Activated CD8-positive, alpha-beta memory T cell treated with anti-CD3 and anti-CD28 coated beads, Interleukin-2, amount 10 ng/mL, durations not matched to agents 7 days and 5 days (primary cell): Measurements from ENCODE around the gene DHX16. TPM values are rescaled to one million over a fixed set of nuclear protein-coding genes. Genes with fewer than 3 reads are reported as not detected.

Experiments used
- ATAC-seq: fragments of 150-1000 bp; cut with Tn5 transposase; one replicate; pipeline ENCODE4 v1.10.0; 2021; ENCODE audit warnings: moderate library complexity
- CTCF ChIA-PET: fragments of 350-600 bp; sonication (Branson Sonifier 250); formaldehyde crosslinking; loops from one replicate; lab custom pipeline; 2021; ENCODE audit warnings: antibody characterized with exemption; lab: Charles Lee
- DNase-seq: peaks from one replicate; pipeline ENCODE4 v3.0.0-alpha.2; 2020
- H3K27ac Mint-ChIP-seq: one replicate; pipeline ENCODE4 v1.8.0; 2021; ENCODE audit warnings: mild to moderate bottlenecking, mixed read lengths
- H3K27me3 Mint-ChIP-seq: one replicate; pipeline ENCODE4 v1.8.0; 2021; ENCODE audit warnings: mixed read lengths
- H3K36me3 Mint-ChIP-seq: one replicate; pipeline ENCODE4 v1.8.0; 2021; ENCODE audit warnings: mild to moderate bottlenecking, mixed read lengths
- H3K4me1 Mint-ChIP-seq: one replicate; pipeline ENCODE4 v1.8.0; 2021; ENCODE audit warnings: mixed read lengths
- H3K4me3 Mint-ChIP-seq: one replicate; pipeline ENCODE4 v1.8.0; 2021; ENCODE audit warnings: mild to moderate bottlenecking, moderate library complexity, mixed read lengths
- H3K9me3 Mint-ChIP-seq: one replicate; pipeline ENCODE4 v1.8.0; 2022; ENCODE audit warnings: low read depth, mixed read lengths
- total RNA-seq, 2 experiments: library from RNA; stranded (reverse); gene quantifications; one replicate each; pipeline ENCODE4 v1.2.3, GENCODE V29; 2021

The DHX16 gene
- total RNA-seq, 2 experiments from 2014 or later, result 39.5 to 49.6 TPM

GRCh38 chr6:30657454-30657853 lies 15.4 kb downstream of the DHX16 start:
- Mint-ChIP-seq H3K9me3 (no peaks in the 10 kb centered on the region), H3K4me3 (no peak overlapping the region), H3K27me3 (no peaks in the 10 kb centered on the region), H3K36me3 (peaks cover 44% of the 10 kb centered on the region), H3K4me1 (peaks cover 2% of the 10 kb centered on the region), H3K27ac (no peak overlapping the region)
- CTCF ChIA-PET, result interaction anchor here (1.3 to 1.8 kb wide), 2 partner anchors 15 to 64 kb away, joined by 3 to 10 read pairs; partner anchors contain the start of gene DHX16
- no peak for DNase-seq
- no peak for ATAC-seq

- CTCF ChIA-PET, result interaction anchor here (0.9 to 1.8 kb wide), 2 partner anchors 9 to 16 kb away, joined by 3 to 10 read pairs; partner anchors contain the start of gene DHX16
- peaks cover 2% of the 10 kb centered on the region for H3K4me1 Mint-ChIP-seq
- no peak for DNase-seq
- H3K4me3 Mint-ChIP-seq, result no peak overlapping the region
- no peaks in the 10 kb centered on the region for H3K9me3 Mint-ChIP-seq
- H3K27ac Mint-ChIP-seq, result no peak overlapping the region
- no peaks in the 10 kb centered on the region for H3K27me3 Mint-ChIP-seq
- H3K36me3 Mint-ChIP-seq, result peaks cover 45% of the 10 kb centered on the region
- ATAC-seq, result no peak
These were observed 16.3 kb downstream of the DHX16 start for GRCh38 chr6:30656513-30656912.

GRCh38 chr6:30655743-30656094 lies 17.1 kb downstream of the DHX16 start:
- H3K4me1 Mint-ChIP-seq, result peaks cover 2% of the 10 kb centered on the region
- H3K4me3 Mint-ChIP-seq, result no peak overlapping the region
- no peaks in the 10 kb centered on the region for H3K27me3 Mint-ChIP-seq
- no peak overlapping the region for H3K27ac Mint-ChIP-seq
- CTCF ChIA-PET, result interaction anchor here (1.8 kb wide), 1 partner anchor 17 kb away, joined by 10 read pairs; the partner anchor contains the start of gene DHX16
- H3K36me3 Mint-ChIP-seq, result peaks cover 48% of the 10 kb centered on the region
- ATAC-seq (no peak), DNase-seq (no peak)
- H3K9me3 Mint-ChIP-seq, result no peaks in the 10 kb centered on the region

GRCh38 chr6:30654798-30655742 lies 17.7 kb downstream of the DHX16 start:
- no peaks in the 10 kb centered on the region for H3K27me3 Mint-ChIP-seq
- no peak overlapping the region for H3K4me3 Mint-ChIP-seq
- no peak overlapping the region for H3K27ac Mint-ChIP-seq
- ATAC-seq (no peak), DNase-seq (no peak)
- CTCF ChIA-PET, result interaction anchor here (0.8 kb wide), 1 partner anchor 145 kb away, joined by 3 read pairs; no protein-coding TSS in a partner anchor
- H3K9me3 Mint-ChIP-seq, result no peaks in the 10 kb centered on the region
- H3K4me1 Mint-ChIP-seq, result peaks cover 2% of the 10 kb centered on the region
- peaks cover 46% of the 10 kb centered on the region for H3K36me3 Mint-ChIP-seq

DNA sequence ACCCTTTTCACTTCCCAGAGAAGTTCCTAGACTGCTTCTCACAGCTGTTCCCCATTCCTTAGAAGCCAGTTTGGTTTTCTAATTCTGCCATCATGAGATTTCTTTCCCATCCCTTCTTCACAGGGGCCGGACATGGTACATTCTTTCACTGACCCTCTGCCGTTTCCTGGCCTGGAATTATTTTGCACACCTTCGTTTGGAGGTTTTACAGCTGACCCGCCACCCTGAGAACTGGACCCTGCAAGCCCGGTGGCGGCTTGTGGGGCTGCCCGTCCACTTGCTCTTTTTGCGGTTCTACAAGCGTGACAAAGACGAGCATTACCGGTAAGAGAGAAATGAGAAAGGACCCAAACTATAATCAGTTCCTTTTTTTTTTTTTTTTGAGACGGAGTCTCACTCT lies 21.7 kb downstream of the DHX16 start:
- DNase-seq (no peak), ATAC-seq (no peak)
- H3K36me3 Mint-ChIP-seq, result peaks cover 30% of the 10 kb centered on the region
- CTCF ChIA-PET, result interaction anchor here (0.7 to 1.5 kb wide), 2 partner anchors 19 to 79 kb away, joined by 3 read pairs; no protein-coding TSS in a partner anchor
- H3K9me3 Mint-ChIP-seq, result no peaks in the 10 kb centered on the region
- H3K4me1 Mint-ChIP-seq, result peaks cover 18% of the 10 kb centered on the region
- H3K27me3 Mint-ChIP-seq, result no peaks in the 10 kb centered on the region
- no peak overlapping the region for H3K4me3 Mint-ChIP-seq
- H3K27ac Mint-ChIP-seq, result no peak overlapping the region

GRCh38 chr6:30647242-30648116 lies 25.3 kb downstream of the DHX16 start:
- H3K4me1 Mint-ChIP-seq, result peaks cover 24% of the 10 kb centered on the region
- CTCF ChIA-PET, result interaction anchor here (1.0 to 2.5 kb wide), 3 partner anchors 22 to 84 kb away, joined by 3 to 9 read pairs (median 7); partner anchors contain the start of gene DHX16
- DNase-seq (peak; percentile 87), ATAC-seq (peak; percentile 78)
- no peaks in the 10 kb centered on the region for H3K9me3 Mint-ChIP-seq
- peak overlapping the region; percentile 88 for H3K27ac Mint-ChIP-seq
- no peaks in the 10 kb centered on the region for H3K27me3 Mint-ChIP-seq
- peak overlapping the region; percentile 83 for H3K4me3 Mint-ChIP-seq
- H3K36me3 Mint-ChIP-seq, result peaks cover 18% of the 10 kb centered on the region

DNA sequence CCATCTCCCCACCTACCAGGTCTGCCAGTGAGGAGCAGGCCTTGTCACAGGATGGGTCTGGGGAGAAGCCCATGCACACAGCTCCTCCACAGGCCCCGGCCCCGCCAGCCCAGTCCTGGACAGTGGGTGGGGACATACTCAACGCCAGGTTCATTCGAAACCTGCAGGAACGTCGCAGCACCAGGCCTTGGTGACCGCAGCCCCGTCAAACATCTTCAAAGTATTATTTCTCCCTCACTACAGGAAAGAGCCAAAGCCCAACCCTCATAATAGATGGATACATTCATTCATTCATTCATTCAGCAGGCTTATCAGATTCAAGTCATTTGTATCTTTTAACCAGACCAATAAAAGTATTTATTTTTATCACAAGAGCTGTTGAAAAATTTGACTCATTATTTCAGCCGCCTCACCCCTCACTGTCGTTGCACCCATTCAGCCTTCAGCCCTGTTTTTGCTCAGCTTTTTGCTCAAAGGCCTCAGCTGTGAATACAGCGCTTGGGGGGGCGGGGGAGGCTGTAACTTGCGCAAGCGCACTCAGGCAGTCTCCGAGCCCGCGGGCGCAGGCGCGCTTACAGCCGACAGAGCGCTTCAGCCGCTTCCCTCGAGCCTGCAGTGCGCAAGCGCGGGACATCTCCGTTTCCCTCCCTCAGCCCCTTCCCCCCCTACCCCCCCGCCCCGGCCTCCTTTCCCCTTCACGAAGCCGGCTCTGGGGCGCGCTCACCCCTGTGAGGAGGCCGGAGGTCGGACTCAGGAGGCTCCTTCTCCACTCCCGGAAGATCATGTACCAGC lies 26.2 kb downstream of the DHX16 start, which contains the start of gene C6orf136:
Gene C6orf136 (plus strand): TSS at position 684 of the 792 bp plus-strand sequence. CDS start 99 bp downstream, at position 783.
- peak within 1 kb of the TSS; percentile 88 for H3K27ac Mint-ChIP-seq
- peak; percentile 96 for DNase-seq
- peaks cover 10% of the 10 kb centered on the region for H3K36me3 Mint-ChIP-seq
- no peaks in the 10 kb centered on the region for H3K9me3 Mint-ChIP-seq
- H3K27me3 Mint-ChIP-seq, result no peaks in the 10 kb centered on the region
- peak; percentile 81 for ATAC-seq
- H3K4me1 Mint-ChIP-seq, result peaks cover 26% of the 10 kb centered on the region
- CTCF ChIA-PET, result interaction anchor here (0.7 to 2.5 kb wide), 3 partner anchors 23 to 84 kb away, joined by 3 to 9 read pairs (median 4); no protein-coding TSS in a partner anchor
- H3K4me3 Mint-ChIP-seq, result peak within 1 kb of the TSS; percentile 83

- peak overlapping the region; percentile 88 for H3K27ac Mint-ChIP-seq
- H3K27me3 Mint-ChIP-seq, result no peaks in the 10 kb centered on the region
- CTCF ChIA-PET, result interaction anchor here (1.1 to 2.5 kb wide), 2 partner anchors 26 to 85 kb away, joined by 4 to 9 read pairs; partner anchors contain the start of gene DHX16
- peaks cover 5% of the 10 kb centered on the region for H3K36me3 Mint-ChIP-seq
- ATAC-seq (no peak), DNase-seq (no peak)
- no peaks in the 10 kb centered on the region for H3K9me3 Mint-ChIP-seq
- H3K4me3 Mint-ChIP-seq, result no peak overlapping the region
- peaks cover 32% of the 10 kb centered on the region for H3K4me1 Mint-ChIP-seq
These were observed 26.8 kb downstream of the DHX16 start for GRCh38 chr6:30645989-30646388.

GRCh38 chr6:30644769-30645168 lies 28.0 kb downstream of the DHX16 start:
- H3K36me3 Mint-ChIP-seq, result peaks cover 3% of the 10 kb centered on the region
- DNase-seq (no peak), ATAC-seq (no peak)
- CTCF ChIA-PET, result interaction anchor here (1.1 to 2.5 kb wide), 3 partner anchors 28 to 104 kb away, joined by 4 to 9 read pairs (median 4); partner anchors contain the start of gene DHX16
- H3K9me3 Mint-ChIP-seq, result no peaks in the 10 kb centered on the region
- H3K27me3 Mint-ChIP-seq, result no peaks in the 10 kb centered on the region
- H3K4me3 Mint-ChIP-seq, result no peak overlapping the region
- no peak overlapping the region for H3K27ac Mint-ChIP-seq
- H3K4me1 Mint-ChIP-seq, result peaks cover 41% of the 10 kb centered on the region

DNA sequence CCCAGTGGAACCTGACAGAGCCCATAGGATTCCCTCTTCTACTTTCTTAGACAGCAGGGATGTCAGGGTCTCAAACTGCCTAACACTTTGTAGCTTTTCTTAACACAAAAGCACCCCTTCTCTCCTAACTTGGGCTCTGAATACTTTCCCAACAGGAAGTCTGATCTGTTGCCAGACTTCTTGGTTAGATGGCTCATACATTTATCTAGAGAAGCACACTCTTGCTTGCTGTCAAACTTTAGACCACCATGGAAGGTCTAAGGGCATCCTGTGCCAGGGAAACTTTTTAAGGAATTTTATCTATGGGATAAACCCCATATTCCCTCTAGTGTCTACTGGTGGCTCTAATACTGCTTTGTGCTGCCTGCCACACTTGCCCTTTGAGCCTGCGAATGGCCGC lies 29.1 kb downstream of the DHX16 start:
- no peak for ATAC-seq
- Mint-ChIP-seq H3K27ac (peak overlapping the region; percentile 14), H3K9me3 (no peaks in the 10 kb centered on the region), H3K4me1 (peaks cover 36% of the 10 kb centered on the region), H3K4me3 (no peak overlapping the region), H3K36me3 (peaks cover 2% of the 10 kb centered on the region), H3K27me3 (no peaks in the 10 kb centered on the region)
- CTCF ChIA-PET, result no interaction called here
- no peak for DNase-seq

- Mint-ChIP-seq H3K27ac (peak overlapping the region; percentile 74), H3K4me3 (peak overlapping the region; percentile 42), H3K9me3 (no peaks in the 10 kb centered on the region), H3K4me1 (peaks cover 22% of the 10 kb centered on the region), H3K27me3 (no peaks in the 10 kb centered on the region), H3K36me3 (peaks cover 2% of the 10 kb centered on the region)
- peak; percentile 57 for DNase-seq
- peak; percentile 81 for ATAC-seq
- CTCF ChIA-PET, result interaction anchor here (0.5 to 2.0 kb wide), 13 partner anchors 12 to 183 kb away, joined by 3 to 9 read pairs (median 4); partner anchors contain the start of genes DHX16 and MRPS18B
These were observed 31.8 kb downstream of the DHX16 start for GRCh38 chr6:30641048-30641447.

- ATAC-seq (peak; percentile 34), DNase-seq (no peak)
- no peaks in the 10 kb centered on the region for H3K9me3 Mint-ChIP-seq
- no peaks in the 10 kb centered on the region for H3K27me3 Mint-ChIP-seq
- CTCF ChIA-PET, result interaction anchor here (0.5 to 2.0 kb wide), 11 partner anchors 12 to 183 kb away, joined by 3 to 9 read pairs (median 3); partner anchors contain the start of genes DHX16 and MRPS18B
- H3K4me1 Mint-ChIP-seq, result peaks cover 17% of the 10 kb centered on the region
- H3K27ac Mint-ChIP-seq, result no peak overlapping the region
- H3K4me3 Mint-ChIP-seq, result no peak overlapping the region
- H3K36me3 Mint-ChIP-seq, result peaks cover 3% of the 10 kb centered on the region
These were observed 32.3 kb downstream of the DHX16 start for GRCh38 chr6:30640481-30640880.
